Loucy (cell line): ENCODE results near the gene UGT2B28.
"Not testable (repeated sequence)": the region's sequence is repeated elsewhere in the genome, so short reads cannot be mapped to it uniquely, and the experiment has no call there.

ENCODE experiments used
- EZH2phosphoT487 ChIP-seq: fragments of 200-600 bp; IDR thresholded peaks from 2 replicates; pipeline ENCODE4 v1.6.1; 2018; ENCODE audit warnings: antibody characterized with exemption, mild to moderate bottlenecking, moderate library complexity, borderline replicate concordance
- TF ChIP-seq, protein P1 (sequence below): fragments of 200-600 bp; sonication (generic); conservative IDR thresholded peaks from 2 replicates; pipeline ENCODE4 v1.5.1; 2014; ENCODE audit warnings: mild to moderate bottlenecking, antibody characterized with exemption, low read length

DNA sequence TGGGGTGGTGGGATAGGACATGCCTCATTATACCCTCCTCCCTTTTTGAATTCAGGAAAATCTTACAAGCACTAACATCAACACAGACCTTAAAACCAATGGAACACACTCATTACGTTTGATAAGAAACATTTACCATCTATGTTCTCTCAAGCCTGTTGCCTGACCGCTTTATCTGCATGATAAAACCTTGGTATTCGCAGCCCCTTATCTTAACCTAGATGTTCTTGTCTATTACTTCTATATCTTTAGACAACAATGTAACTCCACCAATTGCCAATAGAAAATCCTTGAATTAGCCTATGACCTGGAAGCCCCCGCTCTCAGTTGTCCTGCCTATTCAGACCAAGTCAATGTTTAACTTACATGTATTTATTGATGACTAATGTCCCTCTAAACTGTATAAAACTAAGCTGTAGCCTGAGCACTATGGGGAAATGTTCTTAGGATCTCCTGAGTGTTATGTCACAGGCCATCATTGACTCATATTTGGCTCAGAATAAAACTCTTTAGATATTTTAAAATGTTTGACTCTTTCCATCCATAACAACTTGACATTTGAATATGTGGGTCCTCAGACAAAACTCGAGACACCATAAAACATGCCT lies 28.3 kb downstream of the UGT2B28 start:
- TF ChIP-seq, protein P1, sequence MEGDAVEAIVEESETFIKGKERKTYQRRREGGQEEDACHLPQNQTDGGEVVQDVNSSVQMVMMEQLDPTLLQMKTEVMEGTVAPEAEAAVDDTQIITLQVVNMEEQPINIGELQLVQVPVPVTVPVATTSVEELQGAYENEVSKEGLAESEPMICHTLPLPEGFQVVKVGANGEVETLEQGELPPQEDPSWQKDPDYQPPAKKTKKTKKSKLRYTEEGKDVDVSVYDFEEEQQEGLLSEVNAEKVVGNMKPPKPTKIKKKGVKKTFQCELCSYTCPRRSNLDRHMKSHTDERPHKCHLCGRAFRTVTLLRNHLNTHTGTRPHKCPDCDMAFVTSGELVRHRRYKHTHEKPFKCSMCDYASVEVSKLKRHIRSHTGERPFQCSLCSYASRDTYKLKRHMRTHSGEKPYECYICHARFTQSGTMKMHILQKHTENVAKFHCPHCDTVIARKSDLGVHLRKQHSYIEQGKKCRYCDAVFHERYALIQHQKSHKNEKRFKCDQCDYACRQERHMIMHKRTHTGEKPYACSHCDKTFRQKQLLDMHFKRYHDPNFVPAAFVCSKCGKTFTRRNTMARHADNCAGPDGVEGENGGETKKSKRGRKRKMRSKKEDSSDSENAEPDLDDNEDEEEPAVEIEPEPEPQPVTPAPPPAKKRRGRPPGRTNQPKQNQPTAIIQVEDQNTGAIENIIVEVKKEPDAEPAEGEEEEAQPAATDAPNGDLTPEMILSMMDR: not testable (repeated sequence)
- not testable (repeated sequence) for TF ChIP-seq EZH2phosphoT487
